Mesenteric fat pad (tissue), 1 donor: ENCODE results near the gene CCNO. TPM values are rescaled to one million over a fixed set of nuclear protein-coding genes. Genes with fewer than 3 reads are reported as not detected.

Source experiments
- DNase-seq: peaks from one replicate; pipeline ENCODE4 v3.0.0-alpha.2; 2020; ENCODE audit warnings: low spot score
- long read RNA-seq: library from polyadenylated mRNA; unstranded; transcript quantifications from one replicate; pipeline ENCODE4 v2.0.0, GENCODE V29; 2020
- total RNA-seq: library from RNA; stranded (reverse); fragmentation: NEBNext Ultra II Directional; extraction: Animal tissue kit (Norgen Biotek cat#: 25700); gene quantifications from one replicate; pipeline ENCODE4 v1.2.1, GENCODE V29; 2021
- donor health status: DM: yes; HTN: yes; CAD: no.

CCNO gene
- not detected for total RNA-seq
- long read RNA-seq = 0 reads

- DNase-seq = no peak
Observed at GRCh38 chr5:55232985-55233928, at the start of gene CCNO. TSS of gene CCNO (minus strand) at chr5:55233608. CDS start at chr5:55233523, 85 bp downstream.

- no peak for DNase-seq
Observed at GRCh38 chr5:55278778-55279177, 45.4 kb upstream of the CCNO start.

GRCh38 chr5:55276771-55277170 is 43.4 kb upstream of the CCNO start:
- no peak for DNase-seq

GRCh38 chr5:55258339-55258738 is 24.9 kb upstream of the CCNO start:
- no peak for DNase-seq

- DNase-seq = no peak
Observed at GRCh38 chr5:55254802-55255201, 21.4 kb upstream of the CCNO start.

GRCh38 chr5:55250064-55250463 is 16.7 kb upstream of the CCNO start:
- no peak for DNase-seq

- peak; percentile 51 for DNase-seq
Observed at GRCh38 chr5:55241746-55242145, 8.3 kb upstream of the CCNO start.

- no peak for DNase-seq
Observed at GRCh38 chr5:55236800-55237199, 3.4 kb upstream of the CCNO start.

GRCh38 chr5:55234121-55234700 is 803 bp upstream of the CCNO start:
- no peak for DNase-seq

- DNase-seq = no peak
Observed at GRCh38 chr5:55232271-55232984, 980 bp downstream of the CCNO start.

- no peak for DNase-seq
Observed at GRCh38 chr5:55231919-55232270, 1.5 kb downstream of the CCNO start.

GRCh38 chr5:55231029-55231918 is 2.1 kb downstream of the CCNO start:
- DNase-seq = no peak

- DNase-seq = no peak
Observed at GRCh38 chr5:55230086-55230629, 3.2 kb downstream of the CCNO start.

GRCh38 chr5:55227664-55228430 is 5.6 kb downstream of the CCNO start:
- DNase-seq = no peak

GRCh38 chr5:55226934-55227663 is 6.3 kb downstream of the CCNO start, which contains the start of gene MCIDAS:
TSS of gene MCIDAS (minus strand) at chr5:55227315. CDS start at chr5:55227138, 177 bp downstream.
- no peak for DNase-seq

GRCh38 chr5:55226027-55226933 is 7.1 kb downstream of the CCNO start:
- no peak for DNase-seq

GRCh38 chr5:55225346-55225745 is 8.1 kb downstream of the CCNO start:
- DNase-seq = no peak

- DNase-seq = no peak
Observed at GRCh38 chr5:55223812-55224240, 9.6 kb downstream of the CCNO start.
